ENCODE results near the gene HCFC1.
A peak's percentile ranks its signal among the peaks of the same experiment; 100 is the strongest.

The HCFC1 gene

DNA sequence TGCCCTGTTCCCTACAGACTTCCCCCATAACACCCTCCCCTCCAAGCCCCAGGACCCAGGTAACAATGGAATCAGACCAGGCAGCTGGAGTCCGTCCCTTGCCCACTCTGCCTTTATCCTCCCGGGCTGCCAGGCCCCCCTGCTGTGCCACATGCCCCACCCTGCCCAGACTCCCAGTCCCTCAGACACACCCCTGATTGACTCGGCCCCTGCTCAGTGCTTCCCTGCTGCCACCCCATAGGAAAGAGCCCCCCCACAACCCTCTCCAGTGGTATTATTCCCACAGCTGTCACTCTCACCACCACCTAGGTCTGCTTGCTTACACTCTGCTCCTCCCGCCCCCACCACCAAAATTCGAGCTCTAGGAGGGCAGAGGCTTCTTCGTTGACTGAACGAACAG lies 32.0 kb downstream of the HCFC1 start:
- no peak for DNase-seq (ENCODE audit: low read depth in 2 of 2)

DNA sequence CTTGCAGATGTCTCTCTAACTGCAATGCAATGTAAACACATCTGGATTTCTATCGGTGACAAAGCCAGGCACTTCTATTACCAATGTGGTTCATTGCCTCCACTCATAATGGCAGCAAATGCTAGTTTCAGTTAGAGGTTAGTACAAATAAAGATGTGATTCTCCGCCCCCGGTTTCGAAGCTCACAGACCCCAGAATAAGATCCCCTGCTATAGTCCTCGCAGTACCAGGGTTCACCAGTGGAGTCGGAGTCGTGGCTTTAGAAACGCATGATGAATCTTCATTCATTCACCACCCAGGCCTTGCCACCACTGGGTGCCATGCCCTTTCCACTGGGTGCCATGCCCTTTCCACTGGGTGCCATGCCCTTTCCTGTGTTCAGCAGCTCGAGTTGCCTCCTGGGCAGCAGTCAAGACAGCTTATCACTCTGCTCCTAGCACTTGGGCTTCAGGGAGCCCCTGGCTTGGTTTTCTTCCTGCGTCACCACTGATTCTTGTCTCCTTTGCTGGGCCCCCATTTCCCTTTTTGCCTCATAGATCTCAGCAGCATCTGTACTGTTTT lies 33.3 kb downstream of the HCFC1 start:
- DNase-seq (ENCODE audit: low read depth in 2 of 2), result no peak

DNA sequence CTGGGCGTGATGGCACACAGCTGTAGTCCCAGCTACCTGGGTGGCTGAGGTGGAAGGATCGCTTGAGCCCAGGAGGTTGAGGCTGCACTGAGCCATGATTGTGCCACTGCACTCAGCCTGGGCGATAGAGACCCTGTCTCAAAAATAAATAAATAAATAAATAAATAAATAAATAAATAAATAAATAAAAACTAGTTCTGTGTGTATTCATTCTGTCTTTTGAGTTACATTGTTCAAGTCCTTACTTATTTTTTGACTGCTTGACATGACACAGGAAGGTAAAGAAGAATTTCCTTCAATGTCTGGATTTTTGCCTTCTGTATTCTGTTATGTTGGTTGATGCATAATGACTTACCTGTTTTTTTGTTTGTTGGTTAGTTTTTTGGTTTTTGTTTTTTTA lies 34.6 kb downstream of the HCFC1 start:
- DNase-seq (ENCODE audit: low read depth in 2 of 2), result no peak

DNA sequence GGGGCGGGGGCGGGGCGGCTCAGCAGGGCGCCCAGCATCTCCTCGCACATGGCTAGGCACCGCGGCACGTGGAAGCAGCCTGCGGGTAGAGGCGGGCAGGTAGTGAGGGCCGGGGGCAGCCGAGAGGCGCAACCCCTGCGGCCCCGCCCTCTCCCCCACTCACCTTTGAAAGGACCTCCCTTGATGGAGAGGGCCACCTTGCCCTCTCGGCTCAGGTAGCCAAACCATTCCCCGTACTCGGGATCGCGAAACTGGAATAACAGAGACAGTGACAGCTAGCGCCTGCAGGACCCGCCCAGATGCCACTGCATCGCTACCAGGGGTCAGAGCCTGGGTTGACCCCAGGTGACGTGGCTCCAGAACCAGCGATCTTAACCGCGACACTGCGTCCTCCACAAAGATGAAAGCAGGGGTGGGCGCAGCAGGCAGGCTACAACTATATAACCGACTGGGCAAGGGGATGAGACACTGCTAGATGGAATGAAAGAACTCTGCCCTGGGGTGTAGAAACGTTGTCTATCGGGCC lies 36.2 kb downstream of the HCFC1 start:
- DNase-seq (ENCODE audit: low read depth in 2 of 2), result no peak

DNA sequence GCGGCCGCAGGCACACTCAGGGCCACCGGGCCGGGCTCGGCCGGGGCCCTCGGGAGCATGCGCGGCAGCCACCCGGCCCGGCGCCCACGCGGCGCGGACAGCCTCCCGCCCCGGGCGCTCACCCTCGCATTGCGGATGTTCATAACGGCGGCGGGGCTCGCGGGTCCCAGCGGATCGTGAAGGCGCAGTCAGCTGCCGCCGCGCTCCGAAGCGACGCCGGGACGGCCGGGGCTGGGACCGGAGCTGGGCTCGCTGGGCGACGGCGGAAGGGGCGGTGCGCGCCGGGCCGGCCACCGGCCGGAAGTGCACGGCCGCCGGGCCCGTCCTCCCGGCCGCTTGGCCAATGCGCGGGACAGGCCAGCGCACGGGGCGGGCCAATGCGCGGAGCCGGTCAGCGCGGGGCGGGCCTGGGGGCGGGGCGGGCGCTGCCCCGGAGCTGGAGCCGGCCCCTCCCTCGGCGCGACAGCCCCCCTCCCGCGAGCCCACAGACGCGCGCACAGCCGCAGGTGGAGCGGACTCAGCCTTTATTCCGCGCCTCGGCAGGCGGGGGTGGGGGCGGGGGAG lies 36.8 kb downstream of the HCFC1 start, which contains the start of gene NAA10:
TSS of gene NAA10 (minus strand) at position 276 of the 564 bp plus-strand sequence. CDS start at position 143, 133 bp downstream.
- DNase-seq (ENCODE audit: low read depth in 2 of 2), result no peak

DNA sequence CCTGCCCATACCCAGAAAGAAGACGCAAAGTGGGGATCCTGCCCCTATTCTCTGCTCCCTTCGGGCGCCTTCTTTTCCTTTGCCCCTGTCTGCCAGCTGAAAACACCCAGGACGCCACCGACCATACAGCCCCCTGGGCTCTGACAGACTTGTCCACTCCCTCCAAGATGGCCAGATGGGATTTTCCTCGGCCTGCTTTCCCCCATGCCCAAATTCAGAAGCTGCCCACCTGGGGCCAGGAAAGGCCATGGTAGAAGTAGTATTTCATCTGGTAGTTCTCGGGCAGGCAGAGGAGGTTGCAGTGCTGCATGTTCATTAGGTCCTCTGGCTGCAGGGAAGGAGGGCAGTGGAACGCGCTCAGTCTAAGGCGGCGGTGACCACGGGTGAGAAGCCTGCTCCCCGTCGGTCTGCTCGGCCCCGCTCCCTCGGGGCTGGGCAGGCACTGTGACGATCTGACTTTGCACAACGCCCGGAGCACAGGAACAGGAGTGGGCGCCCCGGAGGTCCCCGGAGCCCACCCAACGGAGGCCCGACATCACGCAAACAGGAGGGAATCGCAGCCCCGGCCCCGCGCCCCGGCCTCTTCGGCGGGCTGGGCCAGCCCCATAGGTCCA lies 37.4 kb downstream of the HCFC1 start:
- DNase-seq (ENCODE audit: low read depth in 2 of 2), result no peak

DNA sequence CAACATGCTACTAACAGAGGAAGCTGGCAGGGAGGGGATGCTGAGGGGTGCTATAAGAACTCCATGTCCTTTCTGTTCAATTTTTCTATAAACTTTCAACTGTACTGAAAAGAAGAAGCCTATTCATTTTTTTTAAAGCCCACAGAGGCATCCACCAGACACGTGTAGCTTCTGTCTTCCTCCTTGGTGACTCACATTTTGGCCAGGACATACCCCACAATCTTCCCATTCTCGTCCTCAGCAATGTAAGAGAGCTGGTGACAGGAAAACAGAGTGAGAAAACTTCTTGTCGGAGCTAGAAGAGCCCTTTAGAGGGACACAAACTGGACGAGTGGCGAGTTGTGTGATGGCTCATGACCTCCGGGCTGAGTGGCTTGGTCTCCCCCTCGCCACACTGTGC lies 37.9 kb downstream of the HCFC1 start:
- no peak for DNase-seq (ENCODE audit: low read depth in 2 of 2)

DNA sequence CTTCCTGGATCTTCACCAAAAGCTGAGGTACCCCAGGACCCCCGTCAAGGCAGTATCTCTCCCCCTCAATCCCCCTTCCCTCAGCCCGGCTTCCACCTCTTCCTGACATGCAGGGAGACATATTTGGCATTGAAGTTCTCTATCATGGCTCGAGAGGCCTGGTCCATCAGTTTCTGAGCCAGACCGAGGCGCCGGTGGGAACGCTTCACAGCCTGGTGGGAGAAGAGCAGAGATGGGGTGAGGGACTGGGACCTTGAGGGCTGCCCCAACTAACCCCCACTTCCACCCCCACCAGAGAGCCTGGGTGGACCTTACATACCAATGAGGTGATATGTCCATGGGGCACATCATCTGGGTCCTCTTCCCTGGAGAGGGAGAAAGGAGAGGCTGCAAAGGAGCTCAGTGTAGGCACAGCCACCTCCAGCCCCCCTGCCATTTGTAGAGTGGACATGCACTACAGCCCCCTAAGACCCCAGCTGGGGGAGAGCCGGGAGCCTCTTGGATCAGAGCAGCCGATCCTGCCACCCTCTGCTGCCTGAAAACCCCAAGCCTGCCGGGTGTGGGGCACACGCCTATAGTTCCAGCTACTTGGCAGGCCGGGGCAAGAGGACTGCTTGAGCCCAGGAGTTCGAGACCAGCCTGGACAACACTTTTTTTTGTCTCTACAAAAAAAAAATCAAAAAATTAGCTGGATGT lies 39.2 kb downstream of the HCFC1 start:
- DNase-seq (ENCODE audit: low read depth in 2 of 2), result no peak

DNA sequence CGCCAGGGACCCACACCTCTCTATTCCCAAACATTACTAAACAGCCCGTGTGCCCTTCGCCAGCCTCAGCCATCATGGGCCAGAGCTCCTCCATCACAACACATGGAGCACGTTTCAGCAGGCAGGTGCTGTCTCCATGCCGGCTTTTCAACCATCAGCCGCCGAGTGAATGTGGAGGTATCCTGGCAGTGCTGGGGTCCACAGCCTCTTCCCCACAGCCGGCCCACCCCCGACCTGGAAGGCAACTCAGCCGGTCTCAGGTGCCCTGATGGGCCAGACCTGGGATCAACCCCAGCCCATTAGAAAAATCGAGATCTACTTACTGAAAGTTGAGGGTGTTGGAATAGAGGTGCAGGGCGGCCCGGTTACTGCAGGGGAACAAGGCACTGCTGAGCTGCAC lies 39.9 kb downstream of the HCFC1 start:
- DNase-seq (ENCODE audit: low read depth in 2 of 2), result no peak

DNA sequence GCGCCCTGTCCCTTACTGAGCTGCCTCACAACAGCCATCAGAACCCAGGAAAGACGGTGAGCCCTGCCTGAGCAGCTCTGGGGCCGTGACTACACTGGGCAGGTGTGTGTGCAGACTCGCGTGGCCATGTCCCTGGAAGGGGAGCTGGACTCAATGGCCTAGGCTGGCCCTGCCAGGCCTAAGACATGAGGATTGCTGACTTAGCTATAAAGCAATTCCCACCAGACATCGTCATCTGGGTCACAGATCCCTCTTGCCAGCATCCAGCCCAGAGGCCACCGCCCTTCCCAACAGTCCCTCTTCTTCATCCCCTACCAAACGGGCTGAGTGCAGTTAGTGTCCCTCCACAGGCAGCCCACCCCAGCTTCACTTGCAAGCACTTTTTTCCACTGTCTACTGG lies 40.5 kb downstream of the HCFC1 start:
- no peak for DNase-seq (ENCODE audit: low read depth in 2 of 2)

DNA sequence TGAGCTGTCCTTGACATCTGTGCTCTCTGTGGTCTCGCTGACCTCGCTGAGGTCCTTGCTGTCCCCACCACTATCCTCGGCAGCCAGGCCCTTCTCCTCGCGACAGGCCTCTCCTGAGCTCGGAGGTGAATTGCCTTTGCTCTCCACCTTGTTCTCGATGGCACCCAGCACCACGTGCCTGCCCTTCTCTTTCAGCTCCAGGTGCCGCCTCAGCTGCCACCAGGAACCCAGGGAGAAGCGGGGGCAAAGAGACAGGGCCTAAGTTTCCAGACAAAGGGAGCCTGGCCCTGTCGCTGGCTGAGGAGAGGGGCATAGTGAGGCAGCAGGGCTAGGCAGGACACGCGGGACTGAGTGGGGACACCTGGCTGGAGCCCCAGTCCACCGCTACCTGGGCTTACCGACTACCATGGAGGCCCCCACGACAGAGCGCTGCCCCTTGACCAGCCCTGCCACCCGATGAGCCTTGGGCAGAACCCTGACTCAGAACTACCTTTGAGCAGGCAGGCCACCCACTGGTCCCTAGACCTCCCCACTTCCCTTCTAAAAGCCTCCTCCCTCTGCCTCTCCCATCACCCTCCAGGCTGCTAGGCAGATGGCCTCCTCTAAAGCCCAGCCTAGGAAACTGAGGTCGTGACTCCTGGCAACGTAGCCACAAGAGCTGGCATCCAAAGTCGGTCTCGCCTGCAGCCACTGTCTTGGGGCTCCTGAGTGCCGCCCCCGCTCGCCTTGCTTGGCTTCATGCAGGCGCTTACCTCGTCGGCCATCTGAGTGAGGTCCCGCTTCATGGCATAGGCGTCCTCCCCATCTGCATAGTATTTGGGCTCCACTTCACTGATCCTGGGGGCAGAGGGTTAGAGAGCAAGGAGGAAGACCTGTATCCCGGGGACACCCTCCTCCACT lies 41.4 kb downstream of the HCFC1 start:
- no peak for DNase-seq (ENCODE audit: low read depth in 2 of 2)

DNA sequence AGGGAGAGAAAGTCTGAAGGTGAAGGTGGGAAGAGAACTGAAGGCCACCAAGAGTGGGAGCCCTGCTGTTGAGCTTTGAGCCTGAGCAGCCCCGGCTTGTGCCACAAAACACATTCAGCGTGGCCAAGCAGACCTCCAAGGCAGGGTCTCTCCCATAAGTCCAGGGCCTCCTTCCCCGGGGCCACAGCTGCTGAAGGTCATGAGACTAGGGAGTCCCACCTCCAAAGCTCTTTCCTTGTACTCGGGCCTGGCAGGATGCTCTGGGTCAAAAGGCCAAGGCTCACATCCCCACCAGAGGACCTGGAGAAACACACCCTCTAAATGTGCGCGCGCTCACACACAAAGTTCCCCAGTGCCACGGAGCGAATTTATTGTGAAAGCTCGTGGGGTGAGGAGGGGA lies 42.0 kb downstream of the HCFC1 start:
- no peak for DNase-seq (ENCODE audit: low read depth in 2 of 2)

DNA sequence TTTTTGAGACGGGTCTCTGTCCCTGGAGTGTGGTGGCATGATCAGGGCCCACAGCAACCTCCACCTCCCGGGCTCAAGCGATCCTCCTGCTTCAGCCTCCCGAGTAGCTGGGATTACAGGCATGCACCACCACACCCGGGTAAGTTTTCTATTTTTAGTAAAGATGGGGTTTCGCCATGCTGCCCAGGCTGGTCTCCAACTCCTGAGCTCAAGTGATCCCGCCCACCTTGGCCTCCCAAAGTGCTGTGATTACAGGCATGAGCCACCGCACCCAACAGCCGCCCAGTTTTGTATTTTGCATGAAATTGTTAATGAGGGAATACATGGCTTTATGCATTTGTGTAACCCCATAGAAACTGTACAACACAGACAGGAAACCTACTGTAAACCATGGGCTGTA lies 42.8 kb downstream of the HCFC1 start:
- no peak for DNase-seq (ENCODE audit: low read depth in 2 of 2)

DNA sequence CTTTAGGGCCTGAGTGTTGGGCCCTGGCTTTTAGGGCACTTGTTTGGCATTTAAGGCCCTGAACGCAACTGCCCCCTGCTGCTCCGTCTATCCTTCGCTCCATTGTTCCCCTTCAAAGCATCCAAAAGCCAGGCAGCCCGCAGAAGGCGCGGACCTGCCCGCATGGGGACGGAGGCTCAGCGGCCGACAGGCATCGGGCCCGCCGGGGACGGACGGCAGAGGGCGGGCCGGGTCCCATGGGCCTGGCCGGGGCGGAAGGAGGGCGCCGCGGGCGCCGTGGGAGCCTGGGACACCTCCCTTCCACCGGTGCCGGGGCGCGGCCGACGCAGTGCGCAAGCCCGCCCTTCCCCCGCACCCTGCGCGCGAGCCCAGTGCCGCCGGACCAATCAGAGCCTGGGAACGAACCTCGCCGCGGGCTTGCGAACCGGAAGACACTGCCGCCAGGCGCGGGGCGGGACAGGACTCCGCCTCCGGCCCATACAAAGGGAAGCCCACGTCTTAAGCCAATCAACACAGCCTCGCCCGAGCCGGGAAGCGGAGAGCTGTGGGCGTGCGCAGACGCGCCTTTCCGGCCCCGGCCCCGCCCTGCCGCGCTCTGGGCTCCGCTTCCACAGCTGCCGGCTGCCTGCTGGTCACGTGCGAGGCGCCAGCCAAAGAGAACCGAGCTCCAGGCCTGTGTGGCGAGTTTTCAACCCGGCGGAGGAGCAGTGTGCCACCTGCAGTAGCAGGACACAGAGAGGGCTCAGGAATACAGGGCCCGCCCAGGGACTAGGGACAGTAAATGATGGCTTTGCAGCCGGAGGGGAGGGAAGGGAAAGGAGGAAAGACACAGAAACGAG lies 43.5 kb downstream of the HCFC1 start:
- DNase-seq (ENCODE audit: low read depth in 2 of 2), result peak; percentile 92

DNA sequence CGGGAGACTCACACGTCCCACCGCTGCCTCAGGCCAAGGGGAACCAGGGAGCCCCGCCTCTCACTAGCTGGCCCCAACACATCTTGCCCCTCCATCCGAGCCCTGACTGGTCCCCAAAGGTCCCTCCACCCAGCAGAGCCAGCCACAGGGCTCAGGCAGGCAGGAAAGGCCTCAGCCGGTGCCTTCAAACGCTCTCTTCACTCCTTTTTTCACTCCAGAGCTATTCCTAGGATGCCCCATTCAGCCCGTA lies 44.0 kb downstream of the HCFC1 start:
- no peak for DNase-seq (ENCODE audit: low read depth in 2 of 2)

DNA sequence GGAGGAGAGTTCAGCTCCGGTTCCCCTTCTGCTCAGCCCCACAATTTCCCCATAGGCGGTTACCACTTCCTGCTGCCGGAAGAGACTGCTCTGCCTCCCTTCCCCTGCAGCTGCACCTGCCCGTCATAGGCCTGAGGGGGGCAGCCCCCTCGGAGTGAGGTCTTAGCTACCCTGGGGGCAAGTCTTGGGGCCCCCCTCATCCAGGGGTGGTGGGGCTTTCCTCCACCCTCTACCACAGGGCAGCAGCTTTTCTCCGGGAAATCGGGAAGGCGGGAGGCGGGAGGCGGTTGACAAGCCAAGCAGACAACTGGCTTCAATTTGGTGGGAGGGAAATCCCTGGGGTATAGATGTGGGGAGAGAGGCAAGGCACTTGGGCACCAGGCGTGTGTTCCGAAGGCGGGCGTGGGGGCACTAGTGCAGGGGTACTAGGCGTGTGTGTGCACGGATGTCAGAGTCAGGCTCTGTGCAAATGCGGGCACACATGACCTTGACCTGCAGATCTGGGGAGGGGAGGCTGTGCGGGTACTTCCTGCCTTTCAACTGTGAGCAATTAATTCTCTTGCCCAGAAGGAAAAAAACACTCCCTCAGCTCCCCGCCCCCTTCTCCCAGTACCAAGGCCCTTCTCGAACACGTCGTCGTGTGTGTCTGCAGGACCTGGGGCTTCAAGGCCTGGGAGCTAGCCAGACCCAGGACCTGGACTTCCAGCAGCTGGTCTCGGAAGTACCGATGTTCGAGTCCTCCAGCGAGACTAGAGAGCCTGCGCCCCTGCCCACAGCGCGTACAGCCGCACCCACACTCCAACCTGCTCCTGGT lies 44.6 kb downstream of the HCFC1 start:
- DNase-seq (ENCODE audit: low read depth in 2 of 2), result no peak

DNA sequence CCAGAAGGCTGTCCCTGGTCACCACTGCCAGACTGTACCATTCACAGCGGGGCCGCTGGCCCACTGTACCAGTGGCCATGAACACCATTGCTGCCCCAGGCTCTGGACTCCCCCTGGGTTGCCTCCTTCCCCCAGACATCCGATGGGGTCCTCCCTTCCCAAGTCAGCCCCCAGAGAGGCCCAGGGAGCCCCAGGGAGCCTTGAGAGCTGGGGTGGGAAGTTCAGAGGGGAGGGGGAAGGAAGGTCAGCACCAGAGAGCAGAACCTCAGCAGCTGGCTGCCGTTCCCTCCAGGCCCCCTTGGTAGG lies 45.1 kb downstream of the HCFC1 start:
- no peak for DNase-seq (ENCODE audit: low read depth in 2 of 2)

DNA sequence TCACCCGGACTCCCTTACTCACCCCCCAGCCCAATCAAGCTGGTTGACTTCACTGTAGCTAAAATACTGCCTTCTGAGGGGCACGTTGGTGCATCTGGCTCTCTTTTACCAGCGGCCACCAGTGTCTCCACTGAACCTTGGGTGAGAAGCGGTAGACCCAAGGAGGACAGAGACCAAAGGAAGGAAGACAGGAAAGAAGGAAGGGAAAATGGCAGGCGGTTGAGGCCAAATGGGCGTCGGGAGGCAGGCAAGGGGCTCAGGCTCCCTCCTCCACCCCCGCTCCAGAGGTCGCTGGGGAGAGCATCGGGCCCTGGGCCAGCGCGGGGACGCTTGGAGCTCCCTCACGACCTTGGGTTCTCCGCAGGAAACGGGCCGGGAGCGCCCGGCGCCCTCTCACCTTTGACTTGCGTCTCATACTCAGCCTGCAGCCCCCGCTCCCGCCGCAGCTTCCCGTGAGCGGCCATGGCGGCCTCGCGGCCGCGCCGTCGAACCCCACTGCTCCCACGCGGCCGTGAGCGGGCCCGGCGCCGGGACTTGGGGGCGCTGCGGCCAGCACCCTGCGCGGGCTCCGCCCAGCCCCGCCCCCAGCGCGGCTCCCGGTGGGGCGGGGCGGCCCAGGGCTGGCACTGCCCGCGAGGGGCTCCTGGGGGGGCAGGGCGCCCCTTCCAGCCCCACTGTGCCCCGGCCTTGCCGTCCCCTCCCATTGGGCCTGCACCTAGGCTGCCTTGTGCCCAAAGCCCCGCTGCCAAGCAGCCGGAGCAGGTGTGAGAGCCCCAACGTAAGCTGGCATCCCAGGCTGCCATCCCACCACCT lies 45.7 kb downstream of the HCFC1 start, which contains the start of gene ARHGAP4:
TSS of gene ARHGAP4 (minus strand) at position 526 of the 813 bp plus-strand sequence. CDS start at position 464, 62 bp downstream.
- DNase-seq (ENCODE audit: low read depth in 2 of 2), result no peak

DNA sequence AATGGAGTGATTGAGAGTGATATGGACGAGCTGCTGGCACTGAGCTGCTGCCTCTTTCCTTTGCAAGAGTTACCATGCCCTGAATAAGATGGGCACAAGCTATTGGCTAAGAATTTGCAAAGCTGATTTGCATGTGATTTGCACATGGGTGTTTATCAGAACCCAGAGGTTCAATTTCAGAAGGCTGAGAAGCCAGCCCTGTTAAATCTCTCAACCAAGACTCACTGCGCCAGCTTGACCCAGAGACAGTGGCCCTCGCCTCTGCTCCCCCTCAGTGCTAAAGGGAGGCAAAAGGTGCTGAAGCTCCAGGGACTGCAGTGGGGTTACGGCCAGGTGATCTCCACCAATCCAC lies 46.3 kb downstream of the HCFC1 start:
- no peak for DNase-seq (ENCODE audit: low read depth in 2 of 2)
